KMS-11 (cell line): ENCODE data around the gene PAPPA2.

Experiments used
- H2AFZ ChIP-seq: fragments of 200-600 bp; sonication (generic); 2 replicates; pipeline ENCODE4 v1.6.1; 2016; ENCODE audit warnings: antibody characterized with exemption, mixed run types, low read depth
- H3K27ac ChIP-seq: fragments of 200-600 bp; sonication (generic); 2 replicates; pipeline ENCODE4 v1.6.1; 2016; ENCODE audit warnings: mild to moderate bottlenecking, mixed run types
- H3K27me3 ChIP-seq: fragments of 200-600 bp; sonication (generic); 2 replicates; pipeline ENCODE4 v1.6.1; 2017; ENCODE audit warnings: mild to moderate bottlenecking, low read depth, mixed run types, moderate library complexity; ENCODE audit not compliant: insufficient read depth
- H3K36me3 ChIP-seq: fragments of 200-600 bp; sonication (generic); 2 replicates; pipeline ENCODE4 v1.6.1; 2017; ENCODE audit warnings: mild to moderate bottlenecking, mixed run types; ENCODE audit not compliant: insufficient read depth
- H3K4me1 ChIP-seq: fragments of 200-600 bp; sonication (generic); 2 replicates; pipeline ENCODE4 v1.6.1; 2016; ENCODE audit warnings: mild to moderate bottlenecking, low read depth, mixed run types; ENCODE audit not compliant: poor library complexity, severe bottlenecking
- H3K4me2 ChIP-seq: fragments of 200-600 bp; sonication (generic); 2 replicates; pipeline ENCODE4 v1.7.0; 2016; ENCODE audit warnings: mild to moderate bottlenecking, mixed run types
- H3K4me3 ChIP-seq: fragments of 200-600 bp; sonication (generic); IDR thresholded peaks from 2 replicates; pipeline ENCODE4 v1.6.1; 2017; ENCODE audit warnings: low read depth, low read length, mixed read lengths; ENCODE audit not compliant: insufficient read depth
- H3K79me2 ChIP-seq: fragments of 200-600 bp; sonication (generic); 2 replicates; pipeline ENCODE4 v1.6.1; 2016; ENCODE audit warnings: low read depth, mixed run types; ENCODE audit not compliant: insufficient read depth
- H3K9ac ChIP-seq: fragments of 200-600 bp; sonication (generic); 2 replicates; pipeline ENCODE4 v1.6.1; 2016; ENCODE audit warnings: mild to moderate bottlenecking, mixed run types
- H4K20me1 ChIP-seq: fragments of 200-600 bp; sonication (generic); 2 replicates; pipeline ENCODE4 v1.6.1; 2016; ENCODE audit warnings: mild to moderate bottlenecking, mixed run types; ENCODE audit not compliant: insufficient read depth
- CTCF ChIP-seq: fragments of 200-600 bp; sonication (generic); conservative IDR thresholded peaks from 2 replicates; pipeline ENCODE4 v1.6.1; 2017; ENCODE audit warnings: low read depth, mild to moderate bottlenecking, antibody characterized with exemption, low read length, moderate library complexity, mixed read lengths

PAPPA2 gene

GRCh38 chr1:176543360-176544129 lies 80.6 kb downstream of the PAPPA2 start:
- Histone ChIP-seq H3K4me3 (no peak overlapping the region), H2AFZ (no peak overlapping the region), H3K4me1 (no peaks in the 10 kb centered on the region), H3K27ac (no peak overlapping the region), H3K27me3 (no peaks in the 10 kb centered on the region), H3K4me2 (no peak overlapping the region), H3K36me3 (no peaks in the 10 kb centered on the region), H4K20me1 (no peaks in the 10 kb centered on the region), H3K9ac (no peak overlapping the region), H3K79me2 (no peaks in the 10 kb centered on the region)
- TF ChIP-seq CTCF = no peak

DNA sequence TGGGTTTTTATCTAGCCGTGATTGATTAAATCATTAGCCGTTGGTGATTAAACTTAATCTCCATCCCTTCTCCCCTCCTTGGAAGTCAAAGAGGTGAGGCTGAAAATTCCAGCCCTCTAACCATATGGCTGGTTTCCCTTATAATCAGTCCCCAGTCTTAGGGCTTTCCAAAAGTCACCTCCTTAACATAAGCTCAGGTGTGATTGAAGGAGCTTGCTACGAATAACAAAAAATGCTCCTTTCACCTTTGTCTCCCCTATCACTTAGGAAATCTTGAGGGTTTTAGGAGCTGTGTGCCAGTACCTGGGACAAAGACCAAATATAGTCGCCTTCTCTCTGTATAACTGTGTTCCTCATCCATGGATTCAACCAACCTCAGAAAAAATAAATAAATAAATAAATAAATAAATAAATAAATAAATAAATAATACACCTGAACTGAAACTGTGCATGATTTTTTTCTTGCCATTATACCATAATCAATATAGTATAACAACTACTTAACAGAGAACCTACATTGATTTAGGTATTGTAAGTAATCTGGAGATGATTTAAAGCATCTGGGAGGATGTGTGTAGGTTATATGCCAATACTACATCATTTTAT lies 82.2 kb downstream of the PAPPA2 start:
- Histone ChIP-seq H2AFZ (no peak overlapping the region), H3K4me3 (no peak overlapping the region), H3K4me1 (no peaks in the 10 kb centered on the region), H3K79me2 (no peaks in the 10 kb centered on the region), H3K9ac (no peak overlapping the region), H3K36me3 (no peaks in the 10 kb centered on the region), H3K27ac (no peak overlapping the region), H3K4me2 (no peak overlapping the region), H4K20me1 (no peaks in the 10 kb centered on the region), H3K27me3 (no peaks in the 10 kb centered on the region)
- no peak for TF ChIP-seq CTCF

DNA sequence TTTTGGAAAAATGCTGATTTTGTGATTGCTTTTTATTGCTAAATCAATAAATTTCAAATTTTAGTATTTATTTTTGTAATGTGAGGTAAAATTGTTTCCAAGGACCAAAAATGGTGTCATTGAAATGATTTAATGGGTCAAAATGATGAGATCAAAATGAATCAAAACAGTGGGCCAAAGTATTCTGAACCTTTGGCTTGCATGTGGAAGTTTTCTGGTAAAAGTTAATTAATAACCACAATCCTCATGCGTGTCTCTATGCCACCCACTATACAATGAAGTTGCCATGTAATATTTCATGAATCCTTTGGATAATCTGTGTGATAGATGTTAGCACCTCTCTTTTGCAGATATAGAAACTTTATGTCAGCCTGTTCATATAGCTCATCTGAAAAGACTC lies 83.8 kb downstream of the PAPPA2 start:
- H4K20me1 ChIP-seq = no peaks in the 10 kb centered on the region
- no peaks in the 10 kb centered on the region for H3K27me3 ChIP-seq
- H3K36me3 ChIP-seq = no peaks in the 10 kb centered on the region
- no peak for TF ChIP-seq CTCF
- no peak overlapping the region for H3K4me2 ChIP-seq
- no peaks in the 10 kb centered on the region for H3K79me2 ChIP-seq
- no peak overlapping the region for H3K27ac ChIP-seq
- no peak overlapping the region for H3K4me3 ChIP-seq
- H3K4me1 ChIP-seq = no peaks in the 10 kb centered on the region
- H2AFZ ChIP-seq = no peak overlapping the region
- H3K9ac ChIP-seq = no peak overlapping the region

DNA sequence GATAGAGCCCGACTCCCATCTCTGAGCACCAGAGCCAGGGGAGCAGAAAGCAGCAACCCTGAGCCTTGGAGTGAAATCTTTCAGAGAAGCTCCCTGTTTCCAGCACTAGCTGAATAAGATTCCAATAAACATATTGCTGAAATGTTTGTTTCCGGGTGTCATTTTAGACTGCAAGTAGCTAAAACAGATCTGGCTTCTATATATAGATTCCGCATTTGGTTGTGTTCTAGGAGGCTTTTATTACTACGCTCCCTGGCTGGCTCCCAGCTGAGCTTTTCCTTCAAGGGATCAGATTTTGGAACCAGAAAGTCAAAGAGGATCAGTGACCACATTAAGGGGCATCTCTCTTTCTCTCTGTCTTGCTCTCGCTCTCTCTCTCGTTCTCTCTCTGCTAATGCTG lies 88.2 kb downstream of the PAPPA2 start:
- no peaks in the 10 kb centered on the region for H3K79me2 ChIP-seq
- no peak overlapping the region for H3K27ac ChIP-seq
- no peaks in the 10 kb centered on the region for H3K36me3 ChIP-seq
- no peak overlapping the region for H3K4me2 ChIP-seq
- no peak for TF ChIP-seq CTCF
- H3K27me3 ChIP-seq = no peaks in the 10 kb centered on the region
- no peak overlapping the region for H3K9ac ChIP-seq
- no peaks in the 10 kb centered on the region for H4K20me1 ChIP-seq
- H3K4me1 ChIP-seq = no peaks in the 10 kb centered on the region
- H3K4me3 ChIP-seq = no peak overlapping the region
- no peak overlapping the region for H2AFZ ChIP-seq
